Measurements from ENCODE around the gene VWA8. TPM values are rescaled to one million over a fixed set of nuclear protein-coding genes. Genes with fewer than 3 reads are reported as not detected.
"Not testable (repeated sequence)": the region's sequence is repeated elsewhere in the genome, so short reads cannot be mapped to it uniquely, and the experiment has no call there.

Gene VWA8
- total RNA-seq, 4 donors from 2014 or later, result 12.0 to 34.0 (median 16.6) TPM

- Histone ChIP-seq H3K36me3 (no peaks in the 10 kb centered on the region), H3K9me3 (no peaks in the 10 kb centered on the region), H3K27ac (no peak overlapping the region), H3K27me3 (no peaks in the 10 kb centered on the region), H3K4me1 (peaks cover 6% of the 10 kb centered on the region), H3K4me3 (no peak overlapping the region)
- TF ChIP-seq EP300 (IDR thresholded peaks at IDR 0.05) (no peak), CTCF (IDR thresholded peaks at IDR 0.05) (no peak), POLR2A (IDR thresholded peaks at IDR 0.05) (no peak), POLR2AphosphoS5 (IDR thresholded peaks at IDR 0.05) (no peak)
- DNase-seq (ENCODE audit: low spot score in 2 of 2), result no peak
- 93% methylated on average over 5 of the region's 5 CpGs for WGBS
These were observed 382.5 kb downstream of the VWA8 start for GRCh38 chr13:41578371-41578770.

GRCh38 chr13:41577436-41577835 is 383.5 kb downstream of the VWA8 start:
- WGBS, result 30% methylated on average over 4 of the region's 4 CpGs
- TF ChIP-seq POLR2A (IDR thresholded peaks at IDR 0.05) (no peak), CTCF (IDR thresholded peaks at IDR 0.05) (no peak), EP300 (IDR thresholded peaks at IDR 0.05) (no peak), POLR2AphosphoS5 (IDR thresholded peaks at IDR 0.05) (peak in 2 of 3 donors; percentile 46 to 65)
- Histone ChIP-seq H3K27me3 (no peaks in the 10 kb centered on the region), H3K4me1 (peaks cover 6% of the 10 kb centered on the region), H3K9me3 (no peaks in the 10 kb centered on the region), H3K36me3 (no peaks in the 10 kb centered on the region), H3K27ac (no peak overlapping the region), H3K4me3 (no peak overlapping the region)
- DNase-seq (ENCODE audit: low spot score in 2 of 2), result peak in 1 of 2 donors; percentile 85

GRCh38 chr13:41573640-41574039 is 387.3 kb downstream of the VWA8 start:
- not testable (repeated sequence) for H3K9me3 ChIP-seq; H3K4me3 ChIP-seq; H3K27ac ChIP-seq; DNase-seq (ENCODE audit: low spot score in 2 of 2); H3K36me3 ChIP-seq; H3K4me1 ChIP-seq; H3K27me3 ChIP-seq
- WGBS, result 99% methylated on average over 19 of the region's 19 CpGs

- H3K4me1 ChIP-seq; H3K9me3 ChIP-seq; H3K27me3 ChIP-seq; H3K4me3 ChIP-seq; H3K27ac ChIP-seq; H3K36me3 ChIP-seq; DNase-seq (ENCODE audit: low spot score in 2 of 2): not testable (repeated sequence)
- 96% methylated on average over 21 of the region's 33 CpGs for WGBS
These were observed 389.0 kb downstream of the VWA8 start for GRCh38 chr13:41571817-41572340.

- no peak overlapping the region for H3K4me3 ChIP-seq
- no peaks in the 10 kb centered on the region for H3K27me3 ChIP-seq
- no peak overlapping the region for H3K27ac ChIP-seq
- peaks cover 3% of the 10 kb centered on the region for H3K36me3 ChIP-seq
- TF ChIP-seq POLR2A (IDR thresholded peaks at IDR 0.05) (no peak), CTCF (IDR thresholded peaks at IDR 0.05) (no peak), POLR2AphosphoS5 (IDR thresholded peaks at IDR 0.05) (no peak), EP300 (IDR thresholded peaks at IDR 0.05) (no peak)
- 45% methylated on average over 3 of the region's 3 CpGs for WGBS
- H3K4me1 ChIP-seq, result peaks cover 11% of the 10 kb centered on the region
- DNase-seq (ENCODE audit: low spot score in 2 of 2), result no peak
- no peaks in the 10 kb centered on the region for H3K9me3 ChIP-seq
These were observed 391.9 kb downstream of the VWA8 start for GRCh38 chr13:41568972-41569351.

GRCh38 chr13:41568143-41568971 is 392.6 kb downstream of the VWA8 start:
- 82% methylated on average over 9 of the region's 9 CpGs for WGBS
- Histone ChIP-seq H3K27me3 (no peaks in the 10 kb centered on the region), H3K4me3 (no peak overlapping the region), H3K36me3 (peaks cover 3% of the 10 kb centered on the region), H3K9me3 (no peaks in the 10 kb centered on the region), H3K27ac (peak overlapping the region; percentile 51), H3K4me1 (peaks cover 17% of the 10 kb centered on the region)
- no peak for DNase-seq (ENCODE audit: low spot score in 2 of 2)
- no peak for TF ChIP-seq CTCF (IDR thresholded peaks at IDR 0.05)
- TF ChIP-seq POLR2AphosphoS5 (IDR thresholded peaks at IDR 0.05), result no peak
